ENCODE measurements around the gene SCNN1G.

GRCh38 chr16:23240994-23241393, 58.4 kb downstream of the SCNN1G start:
- no peak for TF ChIP-seq SPEN (CRISPR knock-in tag; IDR thresholded peaks at IDR 0.05; ENCODE audit: low read depth)
- no peak for TF ChIP-seq POLR2A (IDR thresholded peaks at IDR 0.05; ENCODE audit: insufficient read depth in 1 of 2, low read depth in 2 of 2, low read length in 2 of 2)
- TF ChIP-seq ATF2 (CRISPR knock-in tag; IDR thresholded peaks at IDR 0.05), result no peak

Data from HepG2 (cell line).